HG03469 (cell line): ENCODE results near the gene PPP1CA.

Experiments
- ATAC-seq: cut with Tn5 transposase; IDR thresholded peaks from one replicate; pipeline ENCODE4 v1.9.1; 2021; ENCODE audit warnings: mild to moderate bottlenecking, moderate library complexity, moderate number of reproducible peaks; ENCODE audit not compliant: unreplicated experiment

The PPP1CA gene

DNA sequence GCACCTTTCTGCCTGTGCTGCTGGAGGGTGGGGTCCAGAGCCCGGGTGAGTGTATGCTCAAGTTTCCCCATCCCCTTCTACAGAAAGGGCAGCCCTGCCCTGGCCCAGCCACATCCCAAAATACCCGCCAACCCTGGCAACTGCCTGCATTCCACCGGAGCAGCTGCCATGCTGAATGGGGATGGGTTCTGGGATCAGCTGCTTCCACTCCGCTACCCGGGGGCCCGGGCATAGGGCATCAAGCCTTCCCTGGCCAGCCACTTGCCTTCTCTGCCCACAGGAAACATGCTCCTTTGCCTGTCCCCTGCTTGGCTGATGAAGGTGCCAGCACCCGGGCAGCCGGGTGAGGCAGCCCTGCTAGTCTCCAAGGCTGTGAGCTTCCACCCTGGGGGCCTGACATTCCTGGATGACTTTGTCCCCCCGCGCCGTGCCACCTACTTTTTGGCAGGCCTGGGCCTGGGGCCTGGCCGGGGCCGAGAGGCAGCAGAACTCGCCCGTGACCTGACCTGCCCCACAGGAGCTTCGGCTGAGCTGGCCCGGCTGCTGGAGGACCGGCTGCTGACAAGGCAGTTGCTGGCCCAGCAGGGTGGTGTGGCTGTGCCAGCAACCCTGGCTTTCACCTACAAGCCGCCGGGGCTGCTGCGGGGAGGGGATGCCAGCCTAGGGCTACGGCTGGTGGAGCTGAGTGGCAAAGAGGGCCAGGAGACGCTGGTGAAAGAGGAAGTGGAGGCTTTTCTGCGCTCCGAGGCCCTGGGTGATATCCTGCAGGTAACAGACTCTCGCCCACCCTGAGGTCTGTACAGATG is 17.0 kb upstream of the PPP1CA start:
- no peak for ATAC-seq

DNA sequence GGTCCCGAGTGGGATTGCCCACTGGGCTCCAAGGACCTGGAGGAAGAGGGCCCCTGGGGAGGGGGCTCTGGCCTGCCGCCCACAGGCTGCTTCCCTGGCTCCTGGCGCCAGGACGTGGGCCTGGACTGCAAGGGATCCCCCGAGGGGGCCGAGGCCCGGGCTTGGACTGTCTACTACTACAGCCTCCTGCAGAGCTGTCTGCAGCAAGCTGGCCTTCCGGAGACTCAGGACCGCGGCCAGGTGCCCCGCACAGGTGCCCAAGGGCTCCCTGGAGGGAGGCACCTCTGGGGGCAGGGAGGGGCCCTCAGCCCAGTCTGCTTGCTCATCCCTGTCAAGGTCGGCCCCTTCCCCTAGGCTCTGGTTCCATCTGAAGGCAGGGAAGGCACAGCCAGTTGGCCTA is 15.8 kb upstream of the PPP1CA start:
- ATAC-seq: no peak

DNA sequence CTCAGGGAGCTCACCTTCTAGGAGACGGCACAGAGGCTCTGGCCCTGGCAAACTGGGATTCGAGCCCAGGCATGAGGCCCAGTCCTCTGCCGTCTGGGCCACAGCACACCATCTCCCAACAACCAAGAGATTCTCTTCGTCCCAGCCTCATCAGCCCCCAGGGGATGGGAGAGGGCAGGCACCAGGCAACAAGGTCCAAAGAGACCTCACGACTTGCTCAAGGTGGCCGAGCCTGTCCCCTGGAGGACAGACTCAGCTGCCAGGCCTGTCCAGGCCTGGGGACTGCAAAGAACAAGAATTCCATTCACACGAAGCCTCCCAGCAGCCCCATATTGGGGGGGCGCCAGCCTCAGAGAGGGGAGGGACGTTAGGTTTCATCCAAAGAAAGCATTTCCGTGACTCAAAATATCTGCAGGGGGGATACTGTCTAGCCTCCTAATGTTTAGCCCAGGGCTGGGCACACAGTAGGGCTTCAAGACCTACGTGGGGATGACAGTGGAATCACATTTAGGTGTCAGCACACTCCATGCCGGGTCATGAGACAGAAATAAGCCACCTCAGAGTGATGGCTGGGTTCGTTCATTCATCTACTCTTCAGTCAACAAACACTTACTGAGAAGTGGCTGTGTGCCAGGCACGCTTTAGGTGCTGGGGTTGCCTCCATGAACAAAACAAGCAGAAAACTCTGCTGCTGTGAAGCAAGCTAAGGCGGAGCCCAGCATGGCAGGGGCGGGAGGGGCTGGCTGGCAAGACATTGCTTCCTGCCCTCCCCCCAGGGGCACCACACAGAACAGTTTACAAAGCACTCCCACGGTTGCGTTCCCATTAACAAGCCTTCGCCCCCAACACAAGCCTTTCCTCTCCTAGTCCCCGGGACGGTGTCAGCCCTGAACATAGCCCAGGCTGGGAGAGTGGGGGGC is 15.0 kb upstream of the PPP1CA start:
- no peak for ATAC-seq

DNA sequence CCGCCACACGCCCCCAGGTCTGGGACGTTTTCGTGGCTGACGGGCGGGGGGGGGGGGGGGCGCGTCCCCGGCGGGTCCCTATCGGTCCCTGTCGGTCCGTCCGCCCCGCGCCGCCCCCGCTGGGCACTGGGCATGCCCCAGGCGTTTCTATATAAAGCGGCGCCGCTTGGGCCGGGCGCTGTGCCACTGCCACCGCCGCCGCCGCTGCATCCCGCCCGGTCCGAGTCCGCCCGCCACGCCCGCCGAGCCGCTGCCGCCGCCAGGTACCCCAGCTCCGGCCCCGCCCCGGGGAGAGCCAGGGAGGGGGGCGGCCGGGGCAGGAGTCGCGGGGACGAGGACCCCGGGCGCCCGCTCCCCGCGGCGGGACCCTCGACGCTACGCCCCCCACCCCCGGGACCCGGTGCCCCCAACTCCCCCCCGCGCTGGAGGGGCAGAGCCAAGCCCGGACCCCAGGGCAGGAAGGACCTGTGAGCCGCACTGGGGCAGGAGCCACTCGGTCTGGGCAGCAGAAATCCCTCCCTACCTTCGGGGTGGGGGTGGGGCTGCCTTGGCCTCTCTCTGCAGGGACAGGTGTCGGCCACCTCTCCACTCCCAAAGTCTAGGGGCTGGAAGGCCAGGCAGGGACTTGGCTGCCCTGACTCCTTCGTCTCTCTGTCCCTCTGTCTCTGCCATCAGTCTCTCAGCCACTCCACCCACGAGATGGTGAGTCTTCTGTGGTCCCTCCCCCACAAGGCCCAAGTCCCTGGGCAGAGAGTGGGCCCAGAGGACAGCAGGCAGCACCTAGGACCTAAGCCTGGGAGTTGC is 14.0 kb upstream of the PPP1CA start, which contains the start of gene CARNS1:
CARNS1 (plus strand) TSS at position 178 of the 804 bp plus-strand sequence; CDS start at position 700, 522 bp downstream.
- ATAC-seq: no peak

DNA sequence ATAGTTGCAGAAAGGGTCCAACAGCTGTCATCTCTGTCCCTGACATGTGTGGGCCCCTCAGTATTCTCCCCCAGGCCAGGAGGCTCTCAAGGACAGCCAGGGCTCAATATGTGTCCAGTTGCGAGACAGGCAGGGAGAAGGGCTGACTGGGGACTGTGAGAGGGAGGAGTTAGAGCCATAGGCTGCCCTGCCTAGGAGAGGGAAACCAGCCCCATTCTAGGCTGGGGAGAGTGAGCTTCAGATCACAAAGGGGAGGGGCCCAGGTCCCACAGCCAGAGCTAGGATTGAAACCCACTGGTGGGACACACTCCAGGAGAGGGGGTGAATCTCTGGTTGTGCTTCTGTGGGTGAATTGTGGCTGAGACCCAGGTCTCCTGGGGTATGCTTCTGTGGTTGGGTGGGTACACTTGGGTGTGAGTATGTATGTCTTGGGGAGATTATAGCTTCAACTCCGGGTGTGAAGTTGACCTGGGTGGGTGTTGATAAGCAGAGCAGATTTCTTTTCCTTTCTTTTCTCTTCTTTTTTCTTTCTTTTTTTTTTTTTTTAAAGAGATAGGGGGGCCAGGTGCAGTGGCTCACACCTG is 11.7 kb upstream of the PPP1CA start:
- no peak for ATAC-seq

DNA sequence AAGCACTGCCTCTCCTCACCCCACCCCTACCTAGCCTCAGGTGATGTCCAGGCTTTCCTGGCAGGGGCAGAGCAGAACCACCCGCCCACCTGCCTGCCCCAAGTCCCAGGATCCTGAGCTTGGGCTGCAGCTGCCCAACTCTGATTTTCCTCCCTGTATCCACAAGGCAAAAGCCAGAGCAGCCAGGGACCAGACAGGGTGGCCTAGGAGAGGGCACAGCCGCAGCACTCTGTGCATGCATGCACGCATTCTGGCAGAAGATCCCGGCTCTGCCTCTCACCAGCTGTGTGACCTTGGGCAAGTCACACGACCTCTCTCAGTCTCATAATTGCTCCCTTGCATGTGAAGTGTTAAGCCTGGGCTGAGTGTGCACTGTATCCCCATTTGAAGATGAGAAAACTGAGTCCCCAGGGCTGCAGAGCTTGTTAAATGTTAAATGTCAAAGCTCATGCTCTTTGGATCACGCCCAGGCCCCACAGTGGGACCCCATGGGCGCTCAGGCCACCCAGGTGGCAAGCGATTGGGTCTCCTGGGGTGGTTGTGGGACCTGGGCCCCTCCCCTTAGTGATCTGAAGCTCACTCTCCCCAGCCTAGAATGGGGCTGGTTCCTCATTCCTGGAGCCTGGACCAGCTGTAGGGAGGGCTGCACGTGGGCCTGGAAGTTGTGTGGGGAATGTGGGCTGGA is 11.0 kb upstream of the PPP1CA start:
- ATAC-seq: no peak

DNA sequence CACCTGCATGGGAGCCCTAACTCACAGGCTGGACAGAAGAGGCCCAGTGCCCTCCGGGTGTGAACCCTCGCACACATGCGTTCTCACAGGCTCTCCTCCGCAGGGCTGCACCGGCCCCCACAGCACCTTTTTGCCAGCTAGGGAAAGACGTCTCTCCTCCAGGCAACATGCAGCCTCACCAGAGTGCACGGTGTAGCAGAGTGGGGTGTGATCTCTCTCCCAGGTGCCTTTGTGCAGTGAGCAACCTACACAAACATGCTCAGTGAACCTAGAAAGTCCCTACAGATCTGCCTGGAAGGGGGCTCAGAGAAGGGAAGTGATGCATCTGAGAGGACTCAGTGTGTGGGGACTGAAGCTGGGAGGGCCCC is 10.1 kb upstream of the PPP1CA start:
- ATAC-seq: no peak

DNA sequence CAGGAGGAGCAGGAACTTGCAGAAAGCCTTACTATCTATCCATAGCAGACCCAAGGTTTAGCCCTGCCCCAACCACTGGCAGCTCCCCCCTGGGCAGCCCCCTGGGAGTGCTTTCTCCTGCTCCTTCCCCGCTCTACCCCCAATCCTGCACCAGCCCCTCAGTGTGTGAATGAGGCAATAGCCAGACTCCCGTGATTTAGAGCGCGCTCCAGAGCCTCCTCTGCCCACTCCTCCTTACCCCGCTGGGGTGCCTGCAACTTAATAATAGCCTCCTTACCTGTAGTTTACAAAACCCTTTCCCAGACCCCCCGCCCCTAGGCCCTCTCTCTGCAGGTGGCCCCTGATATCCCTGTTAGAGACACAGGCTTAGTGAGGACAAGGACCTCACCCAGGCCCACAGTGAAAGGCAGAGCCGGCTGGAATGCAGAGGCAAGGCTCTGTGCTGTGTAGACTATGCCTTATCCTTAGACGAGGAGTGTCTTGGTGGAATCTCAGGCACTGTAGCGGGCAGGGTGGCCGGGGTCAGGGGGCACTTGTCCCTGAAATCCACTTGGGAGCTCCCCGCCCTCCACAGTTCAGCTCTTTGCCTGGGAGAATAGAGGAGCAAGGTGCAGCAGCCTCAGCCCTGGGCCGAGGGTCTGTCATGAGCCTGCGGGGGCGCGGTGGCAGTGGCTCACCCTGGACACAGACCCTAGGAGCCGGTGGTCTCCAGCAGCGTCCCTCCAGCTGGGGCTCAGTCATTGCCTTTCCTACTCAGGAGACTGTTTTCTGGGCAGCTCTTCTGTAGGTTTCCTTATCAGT is 9.5 kb upstream of the PPP1CA start:
- ATAC-seq: no peak

DNA sequence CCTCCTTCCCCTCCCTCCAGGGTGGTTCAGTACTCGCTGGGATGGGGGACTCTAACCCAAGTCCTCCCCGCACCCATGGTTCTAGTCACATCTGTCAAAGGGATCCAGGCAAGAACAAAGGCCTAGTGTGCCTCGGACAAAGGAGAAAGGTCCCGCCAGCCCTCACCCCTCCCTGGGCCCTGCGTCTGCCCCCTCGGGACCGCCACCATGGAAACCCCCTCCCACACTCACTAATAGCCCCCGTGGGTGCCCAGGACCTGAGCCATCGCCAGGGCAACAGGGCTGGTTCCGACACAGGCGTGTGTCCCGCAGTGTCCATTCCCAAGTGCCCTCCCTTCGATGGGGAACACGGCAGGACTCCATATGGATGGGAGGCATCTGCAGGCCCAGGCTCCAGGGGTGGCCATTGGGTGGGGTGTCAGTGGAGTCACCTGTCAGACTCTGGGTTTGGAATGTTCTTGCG is 8.7 kb upstream of the PPP1CA start:
- no peak for ATAC-seq

DNA sequence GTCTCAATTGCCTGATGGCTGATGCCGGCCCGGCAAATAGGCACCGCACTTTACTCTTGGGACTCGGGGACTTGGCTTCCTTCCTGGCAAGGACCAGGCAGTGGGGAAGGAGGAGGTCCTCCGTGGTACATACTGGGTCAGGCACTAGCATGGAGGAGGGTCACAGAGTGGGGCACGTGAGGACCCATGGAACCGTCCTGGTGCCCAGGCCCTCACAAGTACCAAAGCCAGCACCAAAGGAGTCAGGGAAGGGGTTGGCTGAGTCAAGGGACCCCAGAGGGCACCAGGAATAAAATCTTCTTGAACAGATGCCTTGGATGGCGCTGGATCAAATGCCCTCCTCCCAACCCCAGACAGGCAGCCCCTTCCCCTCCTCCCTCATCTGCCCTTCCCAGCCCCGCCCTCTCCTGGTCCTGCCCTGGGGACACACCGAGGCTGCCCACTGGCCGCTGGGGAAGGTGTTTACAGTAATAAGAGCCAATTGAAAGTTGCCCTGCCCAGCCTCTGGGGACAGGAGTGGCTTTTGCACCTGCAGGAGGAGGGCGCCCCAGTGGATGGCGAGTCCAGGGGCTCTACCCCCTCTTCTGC is 8.2 kb upstream of the PPP1CA start:
- no peak for ATAC-seq

DNA sequence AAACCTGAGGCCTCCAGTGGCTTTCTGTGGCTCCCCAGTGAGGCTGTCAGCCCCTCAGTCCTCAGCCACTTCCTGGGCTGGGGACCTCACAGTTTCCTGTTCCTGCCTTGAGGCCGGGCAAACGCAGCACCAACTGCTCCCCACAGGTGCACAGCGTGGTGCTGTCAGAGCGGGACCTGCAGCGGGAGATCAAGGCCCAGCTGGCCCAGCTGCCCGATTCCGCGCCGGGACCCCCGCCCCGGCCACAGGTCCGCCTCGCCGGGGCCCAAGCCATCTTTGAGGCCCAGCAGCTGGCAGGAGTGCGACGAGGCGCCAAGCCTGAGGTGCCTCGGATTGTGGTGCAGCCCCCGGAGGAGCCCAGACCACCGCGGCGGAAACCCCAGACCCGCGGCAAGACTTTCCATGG is 7.6 kb upstream of the PPP1CA start:
- no peak for ATAC-seq

DNA sequence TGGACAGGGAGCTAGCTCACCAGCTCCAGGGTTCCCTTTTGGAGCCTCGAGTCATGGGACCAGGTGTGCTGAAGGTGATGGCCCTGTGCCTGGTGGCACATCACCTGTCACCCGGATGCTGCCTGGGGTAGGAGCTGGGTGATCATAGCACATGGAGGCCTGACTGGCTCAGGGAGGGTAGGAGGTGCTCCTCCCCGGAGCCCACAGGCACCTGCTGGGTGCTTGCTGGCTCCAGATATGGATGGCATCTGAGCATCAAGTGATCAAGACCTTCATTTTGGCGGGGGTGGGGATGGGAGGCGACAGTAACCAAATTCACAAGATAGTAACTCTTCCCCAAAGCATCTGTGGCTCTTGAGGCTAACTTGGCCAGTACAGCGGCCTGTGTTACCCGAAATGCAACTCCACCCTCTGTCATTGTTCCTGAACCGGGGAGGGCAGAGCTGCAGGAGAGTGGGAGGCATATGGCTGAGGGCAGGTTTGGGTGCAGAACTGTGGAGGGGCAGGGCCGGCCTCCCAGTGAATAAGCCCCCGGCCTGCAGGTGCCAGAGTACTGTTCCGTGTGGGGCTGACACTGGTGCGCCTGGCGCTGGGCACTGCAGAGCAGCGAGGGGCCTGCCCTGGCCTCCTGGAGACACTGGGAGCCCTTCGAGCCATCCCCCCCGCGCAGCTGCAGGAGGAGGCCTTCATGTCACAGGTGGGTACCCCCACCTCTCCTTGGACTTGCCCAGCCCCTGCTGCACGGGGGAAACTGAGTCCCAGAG is 7.0 kb upstream of the PPP1CA start:
- ATAC-seq: no peak

DNA sequence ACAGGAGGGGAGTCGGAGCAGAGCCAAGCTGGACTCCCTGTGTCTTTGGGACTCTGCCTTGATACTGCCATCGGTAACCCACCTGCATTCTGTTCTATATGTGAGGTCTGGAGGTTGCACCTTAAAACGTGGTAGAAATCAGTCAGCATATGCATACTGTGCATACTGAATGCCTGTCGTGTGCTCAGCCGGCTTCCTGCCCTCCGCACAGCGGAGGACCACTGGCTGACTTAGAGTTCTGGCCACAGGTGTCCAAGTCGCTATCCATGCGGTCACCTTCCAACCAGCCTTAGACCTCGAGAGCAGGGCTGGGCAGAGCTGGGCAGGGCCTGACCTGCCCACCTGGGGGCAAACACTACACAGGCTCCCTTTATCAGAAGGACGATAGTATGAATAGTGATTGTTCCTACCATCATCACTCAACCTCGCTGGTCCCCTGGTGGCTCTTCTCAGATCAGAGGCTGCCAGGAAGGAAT is 6.1 kb upstream of the PPP1CA start:
- ATAC-seq: no peak

DNA sequence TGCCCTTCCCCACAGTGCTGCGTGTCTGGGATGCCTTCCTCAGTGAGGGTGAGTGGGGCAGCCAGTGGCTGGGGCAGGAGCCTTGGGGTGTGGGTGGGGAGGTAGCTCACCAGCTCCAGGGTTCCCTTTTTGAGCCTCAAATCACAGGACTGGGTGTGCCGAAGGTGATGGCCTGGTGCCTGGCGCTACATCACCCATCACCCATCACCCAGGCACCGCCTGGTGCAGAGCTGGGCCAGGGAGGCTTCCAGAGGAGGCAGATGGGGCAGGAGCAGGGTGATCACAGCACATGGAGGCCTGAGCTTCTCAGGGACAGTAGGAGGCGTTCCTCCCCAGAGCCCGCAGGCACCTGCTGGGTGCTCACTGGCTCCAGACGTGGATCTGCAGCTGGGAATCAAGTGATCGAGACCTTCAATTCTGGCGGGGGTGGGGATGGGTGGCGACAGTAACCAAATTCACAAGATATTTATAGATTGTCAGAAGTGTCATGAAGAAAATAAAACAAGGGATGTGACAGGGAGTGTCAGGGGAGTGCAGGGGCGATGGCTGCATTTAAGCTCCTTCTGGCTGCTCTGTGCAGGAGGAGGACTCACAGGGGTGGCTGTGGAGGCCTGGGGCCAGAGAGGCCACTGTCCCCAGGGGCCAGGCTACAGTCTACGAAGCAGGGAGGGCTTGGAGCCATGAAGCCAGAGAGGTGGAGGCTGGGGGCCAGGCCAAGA is 5.5 kb upstream of the PPP1CA start:
- ATAC-seq: no peak

DNA sequence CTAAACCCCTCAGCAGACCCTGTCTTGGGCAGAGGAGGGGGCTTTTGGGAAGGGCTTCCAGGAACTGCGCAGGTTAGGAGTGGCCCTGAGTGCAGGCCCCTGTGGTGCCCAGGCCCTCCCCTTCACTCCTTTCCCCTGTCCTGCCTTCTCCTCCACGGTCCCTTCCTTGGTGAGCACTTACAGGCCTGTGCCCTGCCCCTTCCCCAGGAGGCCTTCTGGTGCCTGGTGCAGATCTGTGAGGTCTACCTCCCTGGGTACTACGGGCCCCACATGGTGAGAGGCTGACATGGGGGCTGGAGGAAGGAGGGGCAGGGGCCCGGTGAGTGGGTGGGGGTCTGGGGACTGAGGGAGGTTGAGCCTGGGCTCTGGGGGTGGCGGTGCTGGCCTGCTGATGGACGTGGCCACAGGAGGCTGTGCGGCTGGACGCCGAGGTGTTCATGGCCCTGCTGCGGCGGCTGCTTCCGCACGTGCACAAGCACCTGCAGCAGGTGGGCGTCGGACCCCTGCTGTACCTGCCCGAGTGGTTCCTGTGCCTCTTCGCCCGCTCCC is 4.8 kb upstream of the PPP1CA start:
- no peak for ATAC-seq

DNA sequence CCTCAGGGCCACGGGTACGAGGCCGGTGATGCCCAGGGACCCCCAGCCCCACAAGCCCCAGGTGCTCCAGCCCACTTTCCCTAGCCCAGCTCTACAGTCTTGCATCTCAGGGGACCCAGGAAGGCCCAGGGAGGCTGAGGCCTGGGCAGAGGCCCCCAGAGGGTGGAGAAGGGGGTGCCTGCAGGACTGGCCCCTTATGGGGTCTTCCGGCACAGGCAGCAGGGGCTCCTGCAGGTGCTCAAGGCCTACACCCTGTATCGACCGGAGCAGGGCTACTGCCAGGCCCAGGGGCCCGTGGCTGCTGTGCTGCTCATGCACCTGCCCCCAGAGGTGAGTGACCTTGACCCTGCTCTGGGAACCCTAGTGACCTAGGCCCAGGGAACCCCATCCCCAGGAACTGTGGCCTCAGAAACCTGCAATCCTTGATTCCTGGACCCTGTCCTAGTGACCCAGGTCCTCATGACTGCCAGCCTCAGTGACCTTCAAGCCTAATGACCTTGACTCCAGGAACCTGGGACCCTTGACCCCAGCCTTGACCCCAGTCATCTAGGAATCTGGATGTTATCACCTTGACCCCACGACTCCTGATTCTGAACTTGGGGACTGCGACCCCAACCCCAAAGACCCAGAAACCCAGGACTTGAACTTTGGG is 4.2 kb upstream of the PPP1CA start:
- ATAC-seq: no peak

DNA sequence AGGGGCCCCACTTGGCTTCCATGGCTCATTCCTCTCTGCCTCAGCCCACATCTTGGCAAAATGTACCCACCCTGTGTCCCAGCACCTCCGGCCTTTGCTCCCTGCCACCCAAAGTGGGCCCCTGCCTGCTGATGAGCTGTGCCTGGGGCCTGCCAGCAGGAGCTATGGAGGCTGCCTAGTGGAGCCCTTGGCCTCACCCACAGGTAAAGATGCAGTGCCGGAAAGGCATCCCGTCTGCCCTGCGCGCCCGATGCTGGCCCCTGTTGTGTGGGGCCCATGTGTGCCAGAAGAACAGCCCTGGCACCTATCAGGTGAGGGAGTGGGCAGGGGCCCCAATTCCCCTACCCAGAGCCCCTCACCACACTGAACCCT is 3.5 kb upstream of the PPP1CA start:
- ATAC-seq: no peak
